CD4-positive, alpha-beta T cell treated with Interferon gamma for 1 hour (primary cell): ENCODE measurements around the gene RD3L.
"Not testable (repeated sequence)": the region's sequence is repeated elsewhere in the genome, so short reads cannot be mapped to it uniquely, and the experiment has no call there.

Source experiments
- DNase-seq: peaks from one replicate; pipeline ENCODE4 v3.0.0-alpha.2; 2020

Gene RD3L

GRCh38 chr14:103927566-103927965 lies 14.8 kb downstream of the RD3L start:
- no peak for DNase-seq

- DNase-seq, result no peak
Observed at GRCh38 chr14:103925316-103925715, 17.0 kb downstream of the RD3L start.

GRCh38 chr14:103923863-103924262 lies 18.5 kb downstream of the RD3L start:
- DNase-seq, result no peak

- DNase-seq, result not testable (repeated sequence)
Observed at GRCh38 chr14:103921855-103922200, 20.5 kb downstream of the RD3L start.

GRCh38 chr14:103920981-103921854 lies 21.1 kb downstream of the RD3L start:
- DNase-seq, result peak; percentile 93

GRCh38 chr14:103916636-103917262 lies 25.6 kb downstream of the RD3L start:
- DNase-seq, result no peak

GRCh38 chr14:103915616-103916015 lies 26.7 kb downstream of the RD3L start:
- DNase-seq, result no peak

GRCh38 chr14:103910984-103911383 lies 31.3 kb downstream of the RD3L start:
- DNase-seq, result no peak

GRCh38 chr14:103910262-103910935 lies 31.9 kb downstream of the RD3L start:
- peak; percentile 66 for DNase-seq

- DNase-seq, result no peak
Observed at GRCh38 chr14:103909531-103910261, 32.6 kb downstream of the RD3L start.

- peak; percentile 49 for DNase-seq
Observed at GRCh38 chr14:103908580-103908979, 33.7 kb downstream of the RD3L start.

GRCh38 chr14:103905842-103906456 lies 36.4 kb downstream of the RD3L start:
- peak; percentile 11 for DNase-seq

- no peak for DNase-seq
Observed at GRCh38 chr14:103904493-103905107, 37.7 kb downstream of the RD3L start.

- no peak for DNase-seq
Observed at GRCh38 chr14:103899833-103900232, 42.5 kb downstream of the RD3L start.

GRCh38 chr14:103899316-103899715 lies 43.0 kb downstream of the RD3L start:
- DNase-seq, result no peak

- no peak for DNase-seq
Observed at GRCh38 chr14:103898711-103899110, 43.6 kb downstream of the RD3L start.

- no peak for DNase-seq
Observed at GRCh38 chr14:103898204-103898603, 44.1 kb downstream of the RD3L start.

- DNase-seq, result no peak
Observed at GRCh38 chr14:103897075-103897947, 45.0 kb downstream of the RD3L start.

GRCh38 chr14:103896578-103896977 lies 45.8 kb downstream of the RD3L start:
- DNase-seq, result no peak

- DNase-seq, result no peak
Observed at GRCh38 chr14:103894723-103895059, 47.6 kb downstream of the RD3L start.

- DNase-seq, result no peak
Observed at GRCh38 chr14:103894034-103894722, 48.2 kb downstream of the RD3L start.
